Thyroid gland (tissue), 4 donors: Measurements from ENCODE around the gene CACNG6. TPM values are rescaled to one million over a fixed set of nuclear protein-coding genes. Genes with fewer than 3 reads are reported as not detected.
"Not testable (repeated sequence)": the region's sequence is repeated elsewhere in the genome, so short reads cannot be mapped to it uniquely, and the experiment has no call there.

Experiments
- DNase-seq, 2 donors: peaks; one replicate each; pipeline ENCODE4 v3.0.0-alpha.2; 2019
- H3K27ac ChIP-seq, 3 donors: fragments of 200-600 bp; sonication (generic); 1 replicate in 2 of 3; 2 replicates in 1 of 3; pipeline ENCODE4 v1.5.1; 2016 to 2019; ENCODE audit warnings: mild to moderate bottlenecking in 1 of 3, moderate library complexity in 1 of 3
- H3K27me3 ChIP-seq: fragments of 200-600 bp; sonication (generic); one replicate; pipeline ENCODE4 v1.5.1; 2019
- H3K36me3 ChIP-seq, 2 donors: fragments of 200-600 bp; sonication (generic); one replicate each; pipeline ENCODE4 v1.5.1; 2016 to 2019
- H3K4me1 ChIP-seq, 2 donors: fragments of 200-600 bp; sonication (generic); one replicate each; pipeline ENCODE4 v1.5.1; 2017 to 2019
- H3K4me3 ChIP-seq, 3 donors: fragments of 200-600 bp; sonication (generic); replicated peaks in 1 of 3; 1 replicate in 2 of 3; 2 replicates in 1 of 3; pipeline ENCODE4 v1.5.1; 2016; ENCODE audit warnings: mild to moderate bottlenecking in 1 of 3
- H3K9me3 ChIP-seq: fragments of 200-600 bp; sonication (generic); one replicate; pipeline ENCODE4 v1.5.1; 2017
- CTCF ChIP-seq, 6 experiments: fragments of 200-600 bp in 3 of 6; fragments of 450-650 bp in 3 of 6; sonication (generic) in 3 of 6; IDR thresholded peaks; one replicate each; pipeline ENCODE4 v1.5.1; 2016 to 2019; ENCODE audit warnings: antibody characterized with exemption in 6 of 6, mild to moderate bottlenecking in 2 of 6, inconsistent platforms in 1 of 6, moderate library complexity in 1 of 6
- POLR2A ChIP-seq, 2 donors: fragments of 450-650 bp; IDR thresholded peaks; one replicate each; pipeline ENCODE4 v1.6.1; 2017; ENCODE audit warnings: antibody characterized with exemption in 2 of 2, mild to moderate bottlenecking in 2 of 2, moderate library complexity in 1 of 2
- WGBS, 2 donors: methylation state at CpG; one replicate each; pipeline ENCODE4 v1.1.5; 2017; 5-methylcytosine and 5-hydroxymethylcytosine counted together
- intact Hi-C: fragments of 100-400 bp; cut with DNase I; formaldehyde crosslinking; loops from one replicate; pipeline ENCODE4 v1.15.1; 2023
- total RNA-seq, 4 donors: library from RNA; depleted of rRNA; stranded (reverse); fragments of >200 nt; gene quantifications; one replicate each; pipeline ENCODE4 v1.2.3, GENCODE V29; 2016

Gene CACNG6
- total RNA-seq, 4 donors from 2014 or later, result not detected

- TF ChIP-seq POLR2A (IDR thresholded peaks at IDR 0.05) (no peak), CTCF (IDR thresholded peaks at IDR 0.05) (no peak)
- WGBS, 2 donors, result 39 to 55% methylated on average over 9 of the region's 9 CpGs
- peaks cover 9% of the 10 kb centered on the region for H3K27me3 ChIP-seq
Measured at GRCh38 chr19:53945441-53945840, 46.0 kb upstream of the CACNG6 start.

GRCh38 chr19:53945998-53946397 lies 45.4 kb upstream of the CACNG6 start:
- intact Hi-C loops, result no loop called here
- no peaks in the 10 kb centered on the region for H3K36me3 ChIP-seq
- no peak for DNase-seq
- WGBS, 2 donors, result 97 to 98% methylated on average over 2 of the region's 2 CpGs
- H3K27me3 ChIP-seq, result peaks cover 9% of the 10 kb centered on the region
- TF ChIP-seq POLR2A (IDR thresholded peaks at IDR 0.05), result no peak
- no peak for TF ChIP-seq CTCF (IDR thresholded peaks at IDR 0.05)
- H3K9me3 ChIP-seq, result no peaks in the 10 kb centered on the region
- no peak overlapping the region for H3K27ac ChIP-seq
- no peaks in the 10 kb centered on the region for H3K4me1 ChIP-seq
- no peak overlapping the region for H3K4me3 ChIP-seq

More at GRCh38 chr19:53945441-53945840, 46.0 kb upstream of the CACNG6 start:
- Histone ChIP-seq H3K27ac (no peak overlapping the region), H3K9me3 (no peaks in the 10 kb centered on the region), H3K4me3 (no peak overlapping the region), H3K4me1 (no peaks in the 10 kb centered on the region), H3K36me3 (no peaks in the 10 kb centered on the region)
- intact Hi-C loops, result no loop called here
- DNase-seq, result no peak

GRCh38 chr19:53947624-53948023 lies 43.8 kb upstream of the CACNG6 start:
- intact Hi-C loops, result no loop called here
- Histone ChIP-seq H3K4me1 (no peaks in the 10 kb centered on the region), H3K9me3 (no peaks in the 10 kb centered on the region), H3K27me3 (no peaks in the 10 kb centered on the region), H3K4me3 (no peak overlapping the region), H3K36me3 (no peaks in the 10 kb centered on the region), H3K27ac (no peak overlapping the region)
- no peak for DNase-seq
- no peak for TF ChIP-seq CTCF (IDR thresholded peaks at IDR 0.05)
- TF ChIP-seq POLR2A (IDR thresholded peaks at IDR 0.05), result no peak
- 67 to 69% methylated on average over 5 of the region's 5 CpGs for WGBS, 2 donors

GRCh38 chr19:53948611-53949010 lies 42.8 kb upstream of the CACNG6 start:
- intact Hi-C loops, H3K27me3 ChIP-seq, DNase-seq, H3K4me3 ChIP-seq, H3K9me3 ChIP-seq, H3K27ac ChIP-seq, H3K36me3 ChIP-seq, H3K4me1 ChIP-seq: not testable (repeated sequence)
- 66 to 84% methylated on average over 5 of the region's 5 CpGs for WGBS, 2 donors

GRCh38 chr19:53951436-53951835 lies 40.0 kb upstream of the CACNG6 start:
- 41 to 50% methylated on average over 11 of the region's 11 CpGs for WGBS, 2 donors
- no peaks in the 10 kb centered on the region for H3K27me3 ChIP-seq
- no peaks in the 10 kb centered on the region for H3K36me3 ChIP-seq
- TF ChIP-seq POLR2A (IDR thresholded peaks at IDR 0.05) (no peak), CTCF (IDR thresholded peaks at IDR 0.05) (no peak)
- intact Hi-C loops, result no loop called here
- H3K4me1 ChIP-seq, result no peaks in the 10 kb centered on the region
- no peak overlapping the region for H3K4me3 ChIP-seq
- DNase-seq, result no peak
- H3K9me3 ChIP-seq, result no peaks in the 10 kb centered on the region
- no peak overlapping the region for H3K27ac ChIP-seq

GRCh38 chr19:53951947-53952346 lies 39.5 kb upstream of the CACNG6 start:
- H3K4me3 ChIP-seq, result no peak overlapping the region
- H3K9me3 ChIP-seq, result no peaks in the 10 kb centered on the region
- H3K4me1 ChIP-seq, result no peaks in the 10 kb centered on the region
- DNase-seq, result no peak
- TF ChIP-seq POLR2A (IDR thresholded peaks at IDR 0.05), result no peak
- no peak for TF ChIP-seq CTCF (IDR thresholded peaks at IDR 0.05)
- H3K36me3 ChIP-seq, result no peaks in the 10 kb centered on the region
- intact Hi-C loops, result no loop called here
- 80 to 87% methylated on average over 9 of the region's 9 CpGs for WGBS, 2 donors
- no peak overlapping the region for H3K27ac ChIP-seq
- H3K27me3 ChIP-seq, result no peaks in the 10 kb centered on the region
